Testis (tissue), 3 donors: ENCODE measurements around the gene HSH2D. TPM values are rescaled to one million over a fixed set of nuclear protein-coding genes. Genes with fewer than 3 reads are reported as not detected.

Source experiments
- DNase-seq: peaks from one replicate; pipeline ENCODE4 v3.0.0-alpha.2; 2019
- H3K27ac ChIP-seq, 2 donors: fragments of 200-600 bp; sonication (generic); one replicate each; pipeline ENCODE4 v1.5.1; 2019
- H3K27me3 ChIP-seq: fragments of 200-600 bp; sonication (generic); one replicate; pipeline ENCODE4 v1.5.1; 2019
- H3K36me3 ChIP-seq: fragments of 200-600 bp; sonication (generic); one replicate; pipeline ENCODE4 v1.5.1; 2017; ENCODE audit warnings: low read depth; ENCODE audit errors: missing control alignments
- H3K4me1 ChIP-seq: fragments of 200-600 bp; sonication (generic); one replicate; pipeline ENCODE4 v1.5.1; 2019
- H3K4me3 ChIP-seq, 2 donors: fragments of 200-600 bp; sonication (generic); one replicate each; pipeline ENCODE4 v1.5.1; 2017 to 2019
- H3K9me3 ChIP-seq: fragments of 200-600 bp; sonication (generic); one replicate; pipeline ENCODE4 v1.5.1; 2017
- CTCF ChIP-seq, 3 experiments: fragments of 450-650 bp in 2 of 3; fragments of 200-600 bp in 1 of 3; sonication (generic) in 1 of 3; IDR thresholded peaks; one replicate each; pipeline ENCODE4 v1.5.1; 2016 to 2019; ENCODE audit warnings: antibody characterized with exemption in 3 of 3, mild to moderate bottlenecking in 2 of 3, moderate library complexity in 1 of 3
- POLR2A ChIP-seq: fragments of 450-650 bp; IDR thresholded peaks from one replicate; pipeline ENCODE4 v1.6.1; 2017; ENCODE audit warnings: antibody characterized with exemption, mild to moderate bottlenecking, moderate library complexity
- WGBS, 2 donors: methylation state at CpG; one replicate each; pipeline ENCODE4 v1.1.5; 2018; 5-methylcytosine and 5-hydroxymethylcytosine counted together
- intact Hi-C: fragments of 100-400 bp; cut with DNase I; formaldehyde crosslinking; loops from one replicate; pipeline ENCODE4 v1.15.1; 2023; ENCODE audit warnings: low total_unique reads
- polyA plus RNA-seq: library from polyadenylated mRNA; stranded (reverse); fragments of 350-450 nt; fragmentation: Illumina TruSeq; extraction: RNeasy Lipid Tissue Mini Kit (QIAGEN cat#74804); gene quantifications from one replicate; pipeline ENCODE4 v1.2.3, GENCODE V29; 2014; ENCODE audit warnings: low read depth, low replicate concordance; ENCODE audit not compliant: insufficient read depth
- total RNA-seq, 2 donors: library from RNA; depleted of rRNA; stranded (reverse); fragments of >200 nt; gene quantifications; one replicate each; pipeline ENCODE4 v1.2.3, GENCODE V29; 2016

Gene HSH2D
- total and polyA plus RNA-seq, 3 donors from 2014 or later = 0.55 to 1.6 (median 0.68) TPM

GRCh38 chr19:16191216-16191908 is 47.9 kb downstream of the HSH2D start:
- Histone ChIP-seq H3K4me1 (peaks cover 4% of the 10 kb centered on the region), H3K36me3 (no peaks in the 10 kb centered on the region), H3K4me3 (no peak overlapping the region), H3K27me3 (no peaks in the 10 kb centered on the region), H3K9me3 (no peaks in the 10 kb centered on the region), H3K27ac (no peak overlapping the region)
- DNase-seq = no peak
- 77 to 86% methylated on average over 16 of the region's 16 CpGs for WGBS, 2 donors
- TF ChIP-seq CTCF (IDR thresholded peaks at IDR 0.05) (no peak), POLR2A (no peak)
- intact Hi-C loops = no loop called here

GRCh38 chr19:16193466-16193865 is 50.0 kb downstream of the HSH2D start:
- Histone ChIP-seq H3K4me1 (peaks cover 8% of the 10 kb centered on the region), H3K36me3 (no peaks in the 10 kb centered on the region), H3K27ac (no peak overlapping the region), H3K9me3 (no peaks in the 10 kb centered on the region), H3K4me3 (no peak overlapping the region), H3K27me3 (no peaks in the 10 kb centered on the region)
- TF ChIP-seq CTCF (IDR thresholded peaks at IDR 0.05) = no peak
- TF ChIP-seq POLR2A = no peak
- intact Hi-C loops = no loop called here
- WGBS, 2 donors = 81 to 87% methylated on average over 9 to 10 of the region's 10 CpGs
- DNase-seq = no peak

GRCh38 chr19:16197188-16197621 is 53.7 kb downstream of the HSH2D start:
- Histone ChIP-seq H3K27ac (peak overlapping the region in 1 of 2 donors; percentile 80), H3K4me3 (peak overlapping the region; percentile 80 to 98), H3K27me3 (no peaks in the 10 kb centered on the region), H3K9me3 (no peaks in the 10 kb centered on the region), H3K4me1 (peaks cover 13% of the 10 kb centered on the region), H3K36me3 (no peaks in the 10 kb centered on the region)
- TF ChIP-seq CTCF (IDR thresholded peaks at IDR 0.05) (no peak), POLR2A (no peak)
- WGBS, 2 donors = 27 to 28% methylated on average over 2 of the region's 2 CpGs
- intact Hi-C loops = no loop called here
- no peak for DNase-seq

GRCh38 chr19:16197622-16198369 is 54.3 kb downstream of the HSH2D start, which contains the start of gene AP1M1:
Gene AP1M1, plus strand, starts transcription at chr19:16197911. Its CDS starts 116 bp downstream, at chr19:16198027.
- Histone ChIP-seq H3K4me1 (peaks cover 13% of the 10 kb centered on the region), H3K27ac (peak within 1 kb of the TSS in 1 of 2 donors; percentile 80), H3K9me3 (no peaks in the 10 kb centered on the region), H3K36me3 (no peaks in the 10 kb centered on the region), H3K27me3 (no peaks in the 10 kb centered on the region), H3K4me3 (peak within 1 kb of the TSS; percentile 80 to 98)
- peak; percentile 97 for DNase-seq
- WGBS, 2 donors = 0% methylated on average over 1 to 49 of the region's 65 CpGs
- intact Hi-C loops = no loop called here
- TF ChIP-seq POLR2A (no peak), CTCF (IDR thresholded peaks at IDR 0.05) (no peak)
